Forelimb muscle (tissue), 1 donor: ENCODE results near the gene C22orf31. TPM values are rescaled to one million over a fixed set of nuclear protein-coding genes. Genes with fewer than 3 reads are reported as not detected.

Source experiments
- DNase-seq: peaks from one replicate; pipeline ENCODE4 v3.0.0-alpha.2; 2013; ENCODE audit warnings: low read depth
- polyA plus RNA-seq: library from polyadenylated mRNA; unstranded; fragments of 120-200 nt; gene quantifications from one replicate; pipeline ENCODE4 v1.2.1, GENCODE V29; 2013; ENCODE audit not compliant: insufficient read length

C22orf31 gene
- polyA plus RNA-seq, 1 donor, result 1.8 TPM

DNA sequence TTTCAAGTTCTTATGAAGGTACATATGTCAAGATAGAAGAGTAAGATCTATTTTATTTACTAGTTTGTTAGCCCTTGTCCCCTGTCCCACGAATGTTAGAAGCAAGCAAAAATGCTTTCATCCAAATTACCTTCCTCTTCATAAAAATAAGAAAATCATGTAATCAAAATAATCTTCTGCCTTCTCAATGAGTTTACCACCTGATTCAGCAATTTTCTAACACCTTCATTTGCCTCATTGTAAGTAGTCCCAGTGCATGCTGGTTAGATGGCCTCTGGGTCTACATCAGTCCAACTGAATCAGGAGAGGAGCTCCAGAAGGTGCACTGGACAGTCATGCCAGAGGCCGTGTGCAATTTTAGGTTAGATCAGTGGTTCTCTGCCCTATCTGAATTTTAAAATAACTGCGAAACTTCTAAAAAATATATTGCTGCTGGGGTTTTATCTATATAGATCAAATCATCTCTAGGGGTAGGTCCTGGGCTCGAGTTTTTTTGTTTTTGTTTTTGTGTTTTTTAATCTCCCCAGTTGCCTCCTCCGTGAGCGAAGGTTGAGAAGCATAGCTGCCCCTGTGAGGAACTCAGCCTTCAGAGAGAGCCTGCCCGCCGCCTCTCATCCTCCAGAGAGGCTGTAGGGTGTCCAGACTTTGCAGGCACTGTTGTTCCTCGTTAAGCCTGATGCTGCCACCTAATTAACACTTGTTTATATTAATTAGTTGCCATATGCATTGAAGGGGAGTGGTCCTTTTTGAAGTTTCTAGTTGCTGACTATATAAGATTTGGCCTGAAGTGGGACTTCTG lies 32.2 kb downstream of the C22orf31 start:
- no peak for DNase-seq

DNA sequence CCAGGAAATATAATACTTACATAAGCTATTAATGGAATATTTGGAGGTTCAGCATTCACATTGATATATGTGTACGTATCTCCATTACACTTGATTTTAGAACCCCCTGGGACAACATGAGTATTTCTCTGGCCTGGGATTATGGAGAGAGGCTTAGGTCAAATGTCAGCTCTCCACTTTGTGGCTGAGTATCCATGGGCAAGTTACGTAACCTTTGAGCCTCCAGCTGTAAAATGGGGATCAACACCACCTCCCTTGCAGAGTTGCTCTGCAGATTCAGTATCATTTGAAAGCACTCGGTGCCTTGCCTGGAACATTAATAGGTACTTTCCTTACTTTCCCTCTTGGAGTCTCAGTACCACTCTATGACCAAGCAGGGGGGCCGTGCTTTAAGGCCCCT lies 33.2 kb downstream of the C22orf31 start:
- no peak for DNase-seq

DNA sequence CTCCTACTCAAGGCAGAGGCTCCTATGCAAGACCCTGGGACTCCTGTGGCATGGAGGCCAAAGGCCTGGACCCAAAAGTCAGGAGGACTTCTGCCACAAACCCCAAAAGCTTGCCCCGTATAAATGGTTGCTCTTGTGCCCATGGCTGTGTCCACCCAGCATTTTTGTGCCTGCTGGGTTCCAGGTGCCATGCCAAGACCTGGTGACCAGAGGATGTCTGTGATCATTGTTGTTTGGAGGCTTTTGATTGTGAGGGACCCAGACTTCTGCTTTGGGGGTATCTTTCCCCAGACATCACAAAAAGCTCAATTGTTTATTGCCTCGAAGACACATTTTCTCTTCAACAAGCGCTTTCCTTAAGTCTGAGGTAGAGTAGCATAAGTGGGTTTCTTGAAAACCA lies 35.1 kb downstream of the C22orf31 start:
- DNase-seq, result no peak

DNA sequence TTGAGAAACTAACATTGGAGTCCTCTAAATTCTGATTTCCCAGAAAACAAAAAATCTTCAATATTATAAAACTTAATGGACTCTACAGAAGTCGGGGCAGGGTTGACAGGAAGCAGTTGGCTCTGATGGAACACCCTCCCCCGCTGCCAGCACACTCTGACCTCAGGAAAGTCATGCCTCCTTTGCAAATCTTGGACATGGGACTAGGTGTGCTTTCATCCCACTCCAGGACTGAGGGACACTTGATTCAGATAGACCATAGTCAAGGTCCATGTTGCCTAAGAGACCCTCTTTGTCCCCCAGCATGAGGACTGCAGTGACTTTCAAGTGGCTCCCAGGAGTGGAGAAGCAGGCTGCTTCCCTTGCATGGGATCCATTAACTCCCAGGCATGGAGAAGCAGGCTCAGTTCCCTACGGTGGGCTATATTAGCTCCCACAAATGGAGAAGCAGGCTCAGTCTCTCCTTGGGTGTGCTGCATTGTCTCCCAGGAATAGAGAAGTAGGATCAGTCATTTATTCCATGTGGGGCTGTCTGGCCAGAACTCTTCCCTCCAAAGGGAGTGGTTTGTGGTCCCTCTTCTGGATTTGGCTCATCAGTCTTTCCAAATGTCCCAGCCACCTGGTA lies 38.3 kb downstream of the C22orf31 start:
- no peak for DNase-seq

DNA sequence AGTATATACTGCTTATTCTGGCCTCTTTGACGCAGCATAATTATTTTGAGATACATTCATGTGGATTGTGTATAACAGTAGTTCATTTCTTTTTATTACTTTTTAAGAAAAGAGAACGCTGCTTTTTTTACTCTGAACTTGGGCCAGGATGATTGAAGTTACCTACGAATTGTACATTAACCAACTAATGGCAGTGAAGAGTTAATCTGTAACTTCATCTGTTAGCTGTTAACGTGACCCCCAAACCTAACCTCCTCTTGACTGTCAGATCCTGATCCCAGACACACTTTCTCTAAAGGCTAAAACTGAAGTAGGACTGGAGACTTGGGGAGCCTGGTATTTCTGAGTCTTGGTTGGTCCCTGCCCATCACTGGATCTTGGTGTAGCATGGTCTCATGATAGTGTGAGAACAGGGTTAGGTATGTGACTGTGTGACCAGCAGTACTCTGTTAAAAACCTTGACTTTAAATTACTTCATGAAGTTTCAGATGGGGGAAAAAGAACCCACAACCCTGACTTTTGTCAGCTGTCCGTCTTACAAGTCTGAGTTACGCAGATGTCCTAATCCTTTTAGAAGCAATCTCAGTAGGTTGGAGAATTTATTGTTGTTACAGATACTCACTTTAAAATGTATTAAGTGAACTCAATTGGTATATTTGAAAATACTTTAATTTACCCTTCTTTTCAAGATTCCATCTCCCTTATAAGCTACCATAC lies 39.4 kb downstream of the C22orf31 start:
- no peak for DNase-seq

DNA sequence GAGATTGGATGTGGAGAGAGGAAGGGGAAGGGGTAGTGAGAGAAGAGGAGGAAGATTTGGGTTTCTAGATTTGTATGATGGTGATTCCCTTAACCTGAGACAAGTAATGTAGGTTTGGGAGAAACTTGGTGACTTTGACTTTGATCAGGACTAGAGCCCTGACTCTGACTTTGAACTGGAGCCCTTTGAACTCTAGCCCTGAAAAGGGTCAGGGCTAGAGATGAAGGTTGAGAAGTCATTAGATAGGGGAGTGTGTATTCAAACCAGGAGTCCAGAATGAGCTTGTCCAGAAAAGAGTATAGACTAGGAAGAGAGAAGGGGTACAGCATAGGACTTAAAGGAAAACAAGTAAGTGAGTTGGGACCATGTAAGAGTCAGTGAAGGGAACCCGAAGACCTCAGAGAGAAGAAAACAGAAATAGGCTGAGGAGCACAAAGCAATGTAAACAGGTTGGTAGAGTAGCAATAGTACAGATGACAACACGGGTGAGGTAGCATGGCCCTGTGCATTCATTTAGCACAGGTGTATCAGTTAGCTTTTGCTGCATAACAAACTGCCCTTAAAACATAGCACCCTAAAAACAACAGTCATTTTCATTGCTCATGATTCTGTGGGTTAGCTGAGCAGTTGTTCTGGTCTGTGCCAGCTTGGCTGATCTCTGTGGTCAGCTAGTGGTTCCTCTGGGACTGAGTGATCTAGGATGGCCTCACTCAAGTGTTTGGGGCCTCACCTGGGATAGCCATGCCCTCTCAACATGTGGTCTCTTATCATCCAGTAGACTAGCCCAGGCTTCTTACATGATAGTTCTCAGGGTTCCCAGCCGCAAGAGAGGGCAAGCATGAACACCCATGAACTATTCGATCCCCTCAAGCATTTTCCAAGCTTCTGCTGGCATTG lies 43.1 kb downstream of the C22orf31 start:
- no peak for DNase-seq

- no peak for DNase-seq
Measured at GRCh38 chr22:29016067-29016938, 45.3 kb downstream of the C22orf31 start.

DNA sequence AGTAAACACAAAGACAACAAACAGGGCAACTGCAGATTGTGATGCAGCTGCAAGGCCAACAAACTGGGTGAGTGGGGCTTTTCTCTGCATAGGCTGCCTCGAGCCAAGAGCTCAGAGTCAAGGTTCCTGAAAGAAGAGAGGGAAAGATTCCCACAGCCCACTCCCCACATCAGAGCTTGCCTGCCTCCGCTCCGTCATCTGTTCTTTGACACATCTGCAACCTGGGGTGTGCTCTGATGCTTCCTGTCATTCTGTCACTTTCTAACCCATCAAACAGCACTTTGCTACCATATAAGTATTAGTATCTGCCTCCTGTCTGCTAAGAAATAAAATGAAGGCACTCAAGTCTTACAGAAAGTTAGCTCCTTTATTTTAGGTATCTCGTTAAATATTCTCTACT lies 46.9 kb downstream of the C22orf31 start:
- no peak for DNase-seq

- DNase-seq, result no peak
Measured at GRCh38 chr22:29014293-29014692, 47.3 kb downstream of the C22orf31 start.

DNA sequence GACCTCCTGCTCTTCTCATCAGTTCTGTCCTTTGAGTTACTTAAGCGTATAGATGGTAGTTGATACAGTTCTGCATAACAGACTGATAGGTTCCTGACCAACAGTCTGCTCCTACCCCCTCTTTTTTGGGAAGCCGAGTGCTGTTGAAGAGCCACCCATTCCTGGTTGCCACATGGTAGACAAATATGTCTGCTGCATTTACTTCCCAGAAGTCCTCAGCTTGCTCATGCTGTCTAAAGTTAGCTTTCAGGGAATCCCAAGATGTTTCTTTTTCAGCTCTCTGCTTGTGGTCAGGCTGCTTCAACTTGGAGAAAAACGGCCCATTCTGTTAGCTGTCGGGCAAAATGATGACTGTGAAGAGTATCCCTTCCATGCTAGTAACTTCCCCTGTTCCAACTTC lies 48.7 kb downstream of the C22orf31 start:
- DNase-seq, result no peak

DNA sequence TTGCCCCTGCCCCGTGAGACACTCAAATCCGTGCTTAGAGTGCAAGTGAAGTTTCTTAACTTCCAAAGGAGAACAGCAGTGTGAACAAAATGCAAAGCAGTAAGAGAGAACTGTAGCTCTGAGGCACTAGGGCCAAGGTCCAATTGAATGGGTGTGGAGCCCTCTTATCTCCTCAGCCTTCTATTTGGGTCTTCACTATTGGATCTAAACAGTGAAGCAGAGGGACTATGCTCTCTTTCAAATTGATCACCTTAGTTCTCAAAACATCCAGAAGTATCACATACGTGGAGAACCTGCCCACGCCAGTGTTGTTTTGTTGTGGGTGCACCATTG lies 49.6 kb downstream of the C22orf31 start:
- no peak for DNase-seq

DNA sequence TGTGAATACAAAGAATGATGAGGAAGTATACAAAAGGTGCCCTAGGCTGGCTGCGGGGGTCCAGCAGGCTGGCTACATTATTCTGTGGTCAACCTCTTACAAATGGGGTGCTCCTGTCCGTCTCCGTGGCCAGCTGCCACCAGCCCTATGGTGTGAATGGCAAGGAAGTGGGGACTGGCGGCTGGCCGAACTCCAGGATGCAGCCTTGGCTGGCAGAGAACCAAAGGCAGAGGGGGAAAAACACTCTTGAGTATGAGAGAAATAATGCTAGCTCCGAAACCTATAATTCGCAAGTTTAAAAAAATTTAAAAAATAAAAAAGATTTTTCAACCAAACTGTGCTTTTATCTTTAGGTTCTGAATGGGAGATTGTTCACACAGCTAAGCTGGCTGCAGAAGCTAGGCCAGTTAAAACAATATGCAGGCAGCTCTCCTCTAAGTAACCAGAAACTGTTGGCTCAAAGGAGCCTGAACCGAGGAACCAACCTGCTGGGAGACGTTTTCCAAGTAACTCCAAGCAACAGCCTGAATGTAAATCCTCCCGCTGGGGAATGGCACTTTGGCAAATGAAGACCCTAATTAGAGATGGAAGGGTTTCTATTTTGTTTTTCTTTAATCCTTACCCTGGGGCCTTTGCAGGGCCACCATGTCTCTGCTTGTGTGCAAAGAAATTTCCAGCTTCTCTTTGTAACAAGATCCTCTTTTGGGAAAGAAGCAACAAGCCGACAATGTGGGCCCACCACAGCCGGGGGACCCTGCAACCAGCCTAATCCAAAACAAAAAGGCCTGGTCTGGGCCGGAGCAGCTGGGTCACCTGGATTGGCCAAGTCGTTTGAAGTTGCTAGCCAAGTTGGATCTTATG lies 50.2 kb downstream of the C22orf31 start:
- DNase-seq, result no peak

DNA sequence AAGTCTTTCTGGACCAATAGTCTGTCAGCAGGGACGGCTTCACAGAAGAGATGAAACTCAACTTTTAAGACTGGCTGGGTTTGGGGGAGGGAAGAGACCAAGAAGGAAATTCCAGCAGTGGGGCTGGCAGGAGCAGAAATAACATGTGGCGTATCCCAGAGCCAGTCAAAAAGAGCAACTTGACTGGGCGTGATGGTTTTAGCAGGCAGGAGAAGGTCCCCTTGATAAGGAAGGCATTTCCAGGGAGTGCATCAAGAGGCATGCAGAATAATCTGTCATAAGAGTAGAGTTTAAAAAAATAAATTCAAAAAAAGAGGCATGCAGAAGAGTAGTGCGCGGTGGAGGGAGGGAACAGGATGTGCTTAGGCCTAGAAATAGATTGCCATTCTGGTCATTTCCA lies 52.5 kb downstream of the C22orf31 start:
- no peak for DNase-seq

Other genes with a start within 250 kb of the C22orf31 start
- gene ZNRF3, start 178.3 kb downstream of the C22orf31 start, polyA plus RNA-seq, result 9.7 TPM
- gene KREMEN1, start 11.2 kb upstream of the C22orf31 start, polyA plus RNA-seq, result 94.7 TPM
- 7.5 TPM for gene EMID1, start 144.1 kb upstream of the C22orf31 start, polyA plus RNA-seq
- 22.9 TPM for gene RHBDD3, start 206.2 kb upstream of the C22orf31 start, polyA plus RNA-seq
- 157 TPM for gene EWSR1, start 206.4 kb upstream of the C22orf31 start, polyA plus RNA-seq
- 9.6 TPM for gene GAS2L1, start 244.8 kb upstream of the C22orf31 start, polyA plus RNA-seq